Fibroblast of pulmonary artery (primary cell): ENCODE results near the gene NPBWR2.

Source experiments
- DNase-seq: peaks from one replicate; pipeline ENCODE4 v3.0.0-alpha.2; 2010; ENCODE audit warnings: low read depth
- H3K4me3 ChIP-seq: replicated peaks from 2 replicates; pipeline ENCODE4 v1.5.1; 2011; ENCODE audit warnings: low read depth, mild to moderate bottlenecking, control low read depth, low read length, moderate library complexity
- TF ChIP-seq, protein P1 (sequence below): IDR thresholded peaks from 2 replicates; pipeline ENCODE4 v1.5.1; 2011; ENCODE audit warnings: mild to moderate bottlenecking, control low read depth, low read length, inconsistent platforms; ENCODE audit errors: missing control alignments

Gene NPBWR2

DNA sequence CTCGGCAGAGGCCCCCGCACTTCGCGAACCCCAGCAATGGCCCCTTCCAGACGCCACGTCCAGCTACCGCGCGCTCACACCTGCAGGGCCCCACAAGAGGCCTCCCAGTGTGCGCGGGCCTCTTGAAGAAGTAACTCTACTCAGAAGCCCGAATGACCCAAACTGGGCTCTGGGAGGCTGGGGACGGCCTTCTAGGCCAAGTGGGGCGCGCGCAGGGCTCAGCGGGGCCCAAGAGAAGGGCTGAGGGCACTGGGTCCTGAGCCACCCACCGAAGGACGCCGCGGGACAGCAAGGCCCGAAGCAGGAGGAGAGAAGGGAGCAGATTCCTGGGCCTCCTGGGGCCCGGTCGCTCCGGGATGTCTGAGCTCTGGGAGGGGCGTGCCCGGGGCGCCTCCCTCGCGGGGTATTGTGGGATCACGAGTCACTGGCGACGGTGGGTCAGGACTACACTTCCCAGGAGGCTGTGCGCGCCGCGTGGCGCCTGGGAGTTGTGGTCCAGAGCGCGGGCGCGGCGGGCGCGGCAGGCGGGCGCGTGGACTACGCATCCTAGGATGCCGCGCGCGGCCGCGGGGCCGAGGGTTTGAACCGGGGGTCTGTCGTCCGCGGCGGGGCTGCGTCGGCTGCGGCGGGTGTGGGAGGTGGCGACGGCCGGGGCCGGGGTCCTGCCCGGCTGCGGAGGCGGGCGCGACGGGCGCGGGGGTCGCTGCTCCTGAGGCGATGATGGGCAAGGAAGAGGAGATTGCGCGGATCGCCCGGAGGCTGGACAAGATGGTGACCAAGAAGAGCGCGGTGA lies 44.6 kb downstream of the NPBWR2 start, which contains the start of gene TCEA2:
TCEA2 (plus strand) TSS at position 603 of the 793 bp plus-strand sequence; CDS start at position 718, 115 bp downstream.
- TF ChIP-seq, protein P1, sequence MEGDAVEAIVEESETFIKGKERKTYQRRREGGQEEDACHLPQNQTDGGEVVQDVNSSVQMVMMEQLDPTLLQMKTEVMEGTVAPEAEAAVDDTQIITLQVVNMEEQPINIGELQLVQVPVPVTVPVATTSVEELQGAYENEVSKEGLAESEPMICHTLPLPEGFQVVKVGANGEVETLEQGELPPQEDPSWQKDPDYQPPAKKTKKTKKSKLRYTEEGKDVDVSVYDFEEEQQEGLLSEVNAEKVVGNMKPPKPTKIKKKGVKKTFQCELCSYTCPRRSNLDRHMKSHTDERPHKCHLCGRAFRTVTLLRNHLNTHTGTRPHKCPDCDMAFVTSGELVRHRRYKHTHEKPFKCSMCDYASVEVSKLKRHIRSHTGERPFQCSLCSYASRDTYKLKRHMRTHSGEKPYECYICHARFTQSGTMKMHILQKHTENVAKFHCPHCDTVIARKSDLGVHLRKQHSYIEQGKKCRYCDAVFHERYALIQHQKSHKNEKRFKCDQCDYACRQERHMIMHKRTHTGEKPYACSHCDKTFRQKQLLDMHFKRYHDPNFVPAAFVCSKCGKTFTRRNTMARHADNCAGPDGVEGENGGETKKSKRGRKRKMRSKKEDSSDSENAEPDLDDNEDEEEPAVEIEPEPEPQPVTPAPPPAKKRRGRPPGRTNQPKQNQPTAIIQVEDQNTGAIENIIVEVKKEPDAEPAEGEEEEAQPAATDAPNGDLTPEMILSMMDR: no peak
- peak; percentile 96 for DNase-seq
- H3K4me3 ChIP-seq: peak within 1 kb of the TSS; percentile 87

DNA sequence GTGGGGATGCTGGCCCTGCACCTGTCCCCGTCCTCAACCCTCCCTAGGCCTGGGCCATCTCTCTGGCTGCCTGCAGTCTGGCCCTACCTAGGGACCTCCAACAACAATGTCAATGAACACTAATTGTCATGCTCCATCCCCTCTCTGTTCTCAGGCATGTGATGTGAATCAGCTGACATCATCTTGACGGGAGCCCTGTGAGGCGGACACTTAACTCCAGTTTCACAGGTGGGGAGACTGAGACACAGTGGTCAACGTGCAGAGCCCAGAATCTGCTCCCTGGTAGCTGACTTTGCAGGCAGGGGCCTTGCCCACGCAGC lies 45.1 kb downstream of the NPBWR2 start:
- TF ChIP-seq, protein P1: no peak
- H3K4me3 ChIP-seq: peak overlapping the region; percentile 87
- DNase-seq: no peak

DNA sequence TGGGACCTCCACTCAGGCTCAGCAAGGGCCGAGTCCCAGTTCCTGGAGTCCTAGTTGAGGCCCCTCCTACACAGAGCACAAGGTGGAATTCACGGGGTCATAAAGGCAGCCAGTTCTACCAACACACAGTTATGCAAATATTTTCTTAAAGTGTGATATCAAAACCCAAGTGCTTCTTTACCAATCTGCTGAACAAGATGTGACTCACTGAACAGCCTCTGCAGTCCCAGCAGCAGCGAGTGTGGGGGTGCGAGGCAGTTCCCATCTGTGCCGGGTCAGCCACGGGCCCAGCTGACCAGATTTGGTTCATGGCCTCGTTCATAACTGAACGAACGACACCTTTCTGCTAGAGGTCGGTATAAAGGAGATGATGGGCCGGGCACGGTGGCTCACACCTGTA lies 48.8 kb downstream of the NPBWR2 start:
- no peak for DNase-seq
- no peak overlapping the region for H3K4me3 ChIP-seq
- TF ChIP-seq, protein P1: no peak

DNA sequence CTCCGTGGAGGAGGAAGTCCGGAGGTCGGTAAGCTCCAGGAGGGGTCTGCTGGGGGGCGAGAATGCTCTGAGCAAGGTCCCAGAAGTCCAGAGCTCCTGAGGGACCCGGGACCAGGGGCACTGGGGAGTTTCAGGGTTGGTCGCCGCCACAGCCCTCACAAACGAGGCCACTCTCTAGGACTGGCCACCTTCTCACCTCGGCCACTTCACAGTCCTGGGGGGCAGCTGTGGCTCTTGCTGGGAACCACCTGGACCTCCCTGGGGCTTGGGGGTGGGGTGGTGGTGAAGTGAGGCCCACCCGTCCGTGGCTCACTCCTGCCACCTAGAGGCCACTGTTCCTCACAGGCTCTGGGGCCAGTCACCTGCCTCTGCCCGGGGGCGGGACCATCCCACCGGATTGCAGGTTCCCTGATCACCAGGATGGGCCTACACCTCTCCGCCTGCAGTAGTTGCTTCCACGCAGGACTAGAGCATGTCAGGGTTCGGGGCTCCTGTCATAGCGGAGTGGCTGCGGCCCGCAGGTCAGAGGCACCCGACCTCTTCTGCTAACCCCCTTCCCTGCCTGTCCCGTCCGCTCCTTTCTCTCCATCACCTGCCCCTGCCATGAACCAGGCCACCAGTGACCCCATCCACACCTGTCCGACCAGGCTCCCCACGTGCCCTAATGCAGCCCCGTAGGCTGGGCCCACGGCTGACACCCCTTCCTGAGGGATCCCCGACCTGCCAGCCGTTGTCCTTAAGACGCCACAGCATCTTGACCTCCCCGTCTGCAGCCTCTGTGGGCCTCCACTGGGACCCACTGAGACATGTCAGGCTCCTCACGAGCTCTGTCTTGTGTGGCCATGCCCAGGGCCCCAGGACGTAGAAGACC lies 49.5 kb downstream of the NPBWR2 start:
- DNase-seq: peak; percentile 70
- no peak overlapping the region for H3K4me3 ChIP-seq
- TF ChIP-seq, protein P1: peak; percentile 84

DNA sequence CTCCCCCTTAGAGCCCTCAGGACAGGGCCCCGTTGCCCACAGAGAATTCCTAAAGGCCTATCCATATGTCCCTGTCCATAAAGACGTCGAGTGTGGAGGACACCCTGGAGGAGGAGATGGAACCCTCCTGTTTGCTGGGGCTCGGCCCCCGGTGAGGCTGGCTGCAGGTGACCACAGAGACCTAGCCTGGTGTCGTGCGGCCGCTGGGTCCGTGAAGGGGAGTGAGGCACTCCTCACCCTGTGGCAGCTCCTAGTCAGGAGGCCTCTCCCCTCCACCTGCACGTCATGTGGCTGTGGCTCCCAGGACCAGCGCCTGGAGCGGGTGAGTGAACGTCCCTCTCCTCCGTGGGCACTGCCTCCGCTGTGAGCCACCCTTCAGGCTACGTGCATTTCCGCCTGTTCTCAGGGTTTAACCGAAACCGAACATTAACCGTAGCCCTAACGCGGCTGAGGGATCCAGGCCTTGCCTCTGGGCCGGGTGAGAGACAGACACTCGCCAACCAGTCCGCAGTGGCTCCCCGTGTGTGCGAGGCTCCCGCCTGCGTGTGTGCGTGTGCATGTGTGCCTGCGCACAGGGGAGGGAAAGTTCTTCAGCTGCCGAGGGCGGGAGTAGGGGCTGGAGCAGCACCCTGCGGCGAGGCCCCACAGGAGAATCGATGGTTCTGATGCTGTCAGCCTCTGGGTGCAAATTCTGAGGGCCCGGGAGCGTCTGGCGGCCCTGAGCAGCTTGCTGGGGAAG lies 50.3 kb downstream of the NPBWR2 start:
- H3K4me3 ChIP-seq: no peak overlapping the region
- TF ChIP-seq, protein P1: no peak
- DNase-seq: no peak

DNA sequence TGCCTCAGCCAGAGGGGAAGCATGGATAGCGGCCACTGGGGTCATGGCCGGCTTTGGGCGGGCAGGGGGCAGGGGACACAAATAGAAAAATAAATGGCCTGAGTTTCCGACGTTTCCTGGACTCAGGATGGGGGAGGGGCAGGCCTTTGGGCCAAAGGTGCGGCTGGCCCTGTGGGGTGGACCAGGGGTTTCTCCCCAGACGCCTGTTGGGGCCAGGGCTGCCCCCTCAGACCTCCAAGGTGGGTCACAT lies 50.8 kb downstream of the NPBWR2 start:
- DNase-seq: no peak
- TF ChIP-seq, protein P1: no peak
- H3K4me3 ChIP-seq: no peak overlapping the region
